Peyer's patch (tissue), 4 donors: ENCODE results near the gene ANK2.

Source experiments
- CTCF ChIP-seq, 6 experiments: fragments of 450-650 bp in 4 of 6; fragments of 200-600 bp in 2 of 6; sonication (generic) in 1 of 6; IDR thresholded peaks; one replicate each; pipeline ENCODE4 v1.5.1; 2017 to 2019; ENCODE audit warnings: antibody characterized with exemption in 6 of 6, mild to moderate bottlenecking in 3 of 6, moderate library complexity in 1 of 6
- POLR2A ChIP-seq, 2 donors: fragments of 450-650 bp; IDR thresholded peaks; one replicate each; pipeline ENCODE4 v1.5.1; 2017; ENCODE audit warnings: antibody characterized with exemption in 2 of 2, mild to moderate bottlenecking in 2 of 2, moderate library complexity in 2 of 2

GRCh38 chr4:113385281-113385899 lies 335.9 kb downstream of the ANK2 start:
- TF ChIP-seq CTCF (IDR thresholded peaks at IDR 0.05) (no peak), POLR2A (IDR thresholded peaks at IDR 0.05) (no peak)
